ENCODE data around the gene PITPNC1.
"Not testable (repeated sequence)": the region's sequence is repeated elsewhere in the genome, so short reads cannot be mapped to it uniquely, and the experiment has no call there.

- not testable (repeated sequence) for TF ChIP-seq CTCF (IDR thresholded peaks at IDR 0.05; ENCODE audit: insufficient read depth, low read depth, low read length); EZH2 (IDR thresholded peaks at IDR 0.05; ENCODE audit: insufficient read depth, low read length)
Measured at GRCh38 chr17:67430515-67430914, 53.4 kb downstream of the PITPNC1 start.
